Ovary (tissue), 9 donors: ENCODE results near the gene TC2N. TPM values are rescaled to one million over a fixed set of nuclear protein-coding genes. Genes with fewer than 3 reads are reported as not detected.

ENCODE experiments used
- DNase-seq, 5 donors: peaks; one replicate each; pipeline ENCODE4 v3.0.0-alpha.2; 2019 to 2020
- H3K27ac ChIP-seq, 2 donors: fragments of 200-600 bp; one replicate each; pipeline versions ENCODE4 v1.5.1 to v1.8.0; 2019 to 2022
- H3K27me3 ChIP-seq: fragments of 200-600 bp; one replicate; pipeline ENCODE4 v1.8.0; 2022
- H3K36me3 ChIP-seq: fragments of 200-600 bp; sonication (generic); one replicate; pipeline ENCODE4 v1.5.1; 2019
- H3K4me1 ChIP-seq: one replicate; pipeline ENCODE4 v1.8.1; 2013; ENCODE audit warnings: mild to moderate bottlenecking, moderate library complexity; ENCODE audit not compliant: insufficient read depth
- H3K4me3 ChIP-seq: fragments of 200-600 bp; sonication (generic); one replicate; pipeline ENCODE4 v1.5.1; 2017
- H3K9me3 ChIP-seq, 2 donors: fragments of 200-600 bp in 1 of 2; sonication (generic) in 1 of 2; one replicate each; pipeline versions ENCODE4 v1.5.1 to v1.8.1; 2013 to 2019; ENCODE audit warnings: mild to moderate bottlenecking in 1 of 2, moderate library complexity in 1 of 2
- CTCF ChIP-seq, 3 donors: fragments of 450-650 bp in 2 of 3; fragments of 200-600 bp in 1 of 3; IDR thresholded peaks; one replicate each; pipeline versions ENCODE4 v1.5.1 to v1.8.0; 2016 to 2022; ENCODE audit warnings: antibody characterized with exemption in 3 of 3, mild to moderate bottlenecking in 1 of 3
- EP300 ChIP-seq: sonication (generic); formaldehyde crosslinking; IDR thresholded peaks from one replicate; pipeline ENCODE4 v1.6.1; 2017; ENCODE audit warnings: antibody characterized with exemption
- POLR2A ChIP-seq: fragments of 450-650 bp; IDR thresholded peaks from one replicate; pipeline ENCODE4 v1.6.1; 2017; ENCODE audit warnings: antibody characterized with exemption, mild to moderate bottlenecking, moderate library complexity
- WGBS, 3 donors: extraction: QIAGEN DNeasy Blood & Tissue Kit in 1 of 3; methylation state at CpG; one replicate each; pipeline versions ENCODE4 v1.1.5 to v1.1.7; 2013 to 2017; 5-methylcytosine and 5-hydroxymethylcytosine counted together
- intact Hi-C, 4 donors: fragments of 100-400 bp; cut with DNase I; formaldehyde crosslinking; loops; one replicate each; pipeline versions ENCODE4 v1.11.0 to v1.15.1; 2022 to 2023
- polyA plus RNA-seq, 2 donors: library from polyadenylated mRNA; stranded (reverse); fragments of 200-250 nt in 1 of 2; fragments of 350-450 nt in 1 of 2; fragmentation: Illumina TruSeq in 1 of 2; extraction: RNeasy Lipid Tissue Mini Kit (QIAGEN cat#74804) in 1 of 2; gene quantifications; one replicate each; pipeline ENCODE4 v1.2.3, GENCODE V29; 2013 to 2014
- total RNA-seq, 7 donors: library from RNA; depleted of rRNA in 2 of 7; stranded (reverse); fragments of >200 nt in 2 of 7; fragmentation: NEBNext Ultra II Directional in 3 of 7; extraction: Animal tissue kit (Norgen Biotek cat#: 25700) in 3 of 7; gene quantifications; one replicate each; pipeline versions ENCODE4 v1.1.0 to v1.2.4, GENCODE V29; 2016 to 2023
- donor health status: DM: no; HTN: no; CAD: no; lungs with moderate emphysema.
- donor health status: DM: no; HTN: no; CAD: no.
- donor health status: Bipolar disorder and iron deficiency.
- donor health status: DM: yes; HTN: yes; CAD: no.
- donor health status: DM: no; HTN: no; CAD: no.
- donor health status: DM: yes; HTN: yes; CAD: no.

Gene TC2N
- total and polyA plus RNA-seq, 9 donors, result 2.2 to 81.7 (median 12.4) TPM

GRCh38 chr14:91755570-91756295 is 111.6 kb downstream of the TC2N start:
- WGBS, 3 donors, result 30 to 49% (median 43%) methylated on average over 4 of the region's 4 CpGs
- no peak overlapping the region for H3K4me3 ChIP-seq
- TF ChIP-seq POLR2A, result no peak
- TF ChIP-seq CTCF (IDR thresholded peaks at IDR 0.05), result no peak
- no peak for TF ChIP-seq EP300
- no peaks in the 10 kb centered on the region for H3K4me1 ChIP-seq
- H3K9me3 ChIP-seq, result no peaks in the 10 kb centered on the region
- H3K36me3 ChIP-seq, result no peaks in the 10 kb centered on the region
- no peak overlapping the region for H3K27ac ChIP-seq
- DNase-seq, result no peak
- H3K27me3 ChIP-seq, result no peaks in the 10 kb centered on the region
- intact Hi-C loops, result no loop called here

GRCh38 chr14:91754819-91755218 is 112.5 kb downstream of the TC2N start:
- Histone ChIP-seq H3K4me3 (no peak overlapping the region), H3K27me3 (no peaks in the 10 kb centered on the region), H3K9me3 (no peaks in the 10 kb centered on the region), H3K36me3 (no peaks in the 10 kb centered on the region), H3K4me1 (no peaks in the 10 kb centered on the region), H3K27ac (no peak overlapping the region)
- WGBS, 3 donors, result 20 to 34% (median 30%) methylated on average over 1 of the region's 1 CpG
- no peak for DNase-seq
- intact Hi-C loops, result no loop called here
- TF ChIP-seq CTCF (IDR thresholded peaks at IDR 0.05), result no peak
- no peak for TF ChIP-seq POLR2A
- TF ChIP-seq EP300, result no peak

- Histone ChIP-seq H3K9me3 (no peaks in the 10 kb centered on the region), H3K4me1 (no peaks in the 10 kb centered on the region), H3K27me3 (no peaks in the 10 kb centered on the region), H3K4me3 (no peak overlapping the region), H3K36me3 (no peaks in the 10 kb centered on the region), H3K27ac (no peak overlapping the region)
- WGBS, 3 donors, result 87 to 94% (median 88%) methylated on average over 1 of the region's 1 CpG
- DNase-seq, result no peak
- no peak for TF ChIP-seq POLR2A
- no peak for TF ChIP-seq CTCF (IDR thresholded peaks at IDR 0.05)
- no peak for TF ChIP-seq EP300
- intact Hi-C loops, result no loop called here
Observed at GRCh38 chr14:91754185-91754584, 113.2 kb downstream of the TC2N start.

- Histone ChIP-seq H3K4me1 (no peaks in the 10 kb centered on the region), H3K27ac (no peak overlapping the region), H3K27me3 (no peaks in the 10 kb centered on the region), H3K4me3 (no peak overlapping the region), H3K9me3 (no peaks in the 10 kb centered on the region), H3K36me3 (no peaks in the 10 kb centered on the region)
- no peak for TF ChIP-seq POLR2A
- TF ChIP-seq EP300, result no peak
- no peak for TF ChIP-seq CTCF (IDR thresholded peaks at IDR 0.05)
- 74 to 80% (median 75%) methylated on average over 4 of the region's 4 CpGs for WGBS, 3 donors
- intact Hi-C loops, result no loop called here
- no peak for DNase-seq
Observed at GRCh38 chr14:91753501-91754128, 113.7 kb downstream of the TC2N start.
